BE2C (cell line): ENCODE measurements around the gene WEE2.
A peak's percentile ranks its signal among the peaks of the same experiment; 100 is the strongest.
"Not testable (repeated sequence)": the region's sequence is repeated elsewhere in the genome, so short reads cannot be mapped to it uniquely, and the experiment has no call there.

ENCODE experiments used
- DNase-seq: peaks from one replicate; pipeline ENCODE4 v3.0.0-alpha.2; 2020
- H3K27me3 ChIP-seq: fragments of 250-450 bp; sonication (Bioruptor Pico); 2 replicates; pipeline ENCODE4 v1.5.1; 2020; ENCODE audit warnings: mild to moderate bottlenecking
- H3K36me3 ChIP-seq: fragments of 250-450 bp; sonication (Bioruptor Pico); 2 replicates; pipeline ENCODE4 v1.5.1; 2020; ENCODE audit warnings: mild to moderate bottlenecking
- H3K4me1 ChIP-seq: fragments of 250-450 bp; sonication (Bioruptor Pico); 2 replicates; pipeline ENCODE4 v1.5.1; 2020
- H3K4me3 ChIP-seq: 2 replicates; pipeline ENCODE4 v1.5.1; 2011; ENCODE audit warnings: low read depth, low read length
- H3K9me3 ChIP-seq: fragments of 250-450 bp; sonication (Bioruptor Pico); 2 replicates; pipeline ENCODE4 v1.5.1; 2020
- TF ChIP-seq, protein P1 (sequence below): IDR thresholded peaks from 2 replicates; pipeline ENCODE4 v1.5.1; 2012; ENCODE audit warnings: mild to moderate bottlenecking, low read depth, low read length

WEE2 gene

DNA sequence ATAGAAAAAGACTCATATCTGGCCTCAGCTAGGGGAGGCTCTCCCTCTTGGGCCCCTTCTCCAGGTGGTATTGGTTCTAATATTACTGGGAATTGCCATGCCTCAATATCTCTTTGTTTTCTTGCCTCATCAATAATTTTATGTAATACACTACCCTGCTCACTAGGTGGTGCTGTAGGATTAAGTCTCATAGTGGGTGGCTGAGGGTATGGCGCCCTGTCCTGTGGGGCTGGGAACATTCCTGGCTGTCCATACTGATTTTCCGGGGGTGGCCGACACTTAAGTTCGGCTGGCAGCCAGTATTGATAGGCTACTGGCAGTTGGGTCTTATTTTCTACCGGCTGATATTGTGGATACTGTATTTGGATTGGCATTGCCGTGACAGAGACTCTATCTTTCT lies 46.8 kb downstream of the WEE2 start:
- H3K4me3 ChIP-seq = no peak overlapping the region
- TF ChIP-seq, protein P1, sequence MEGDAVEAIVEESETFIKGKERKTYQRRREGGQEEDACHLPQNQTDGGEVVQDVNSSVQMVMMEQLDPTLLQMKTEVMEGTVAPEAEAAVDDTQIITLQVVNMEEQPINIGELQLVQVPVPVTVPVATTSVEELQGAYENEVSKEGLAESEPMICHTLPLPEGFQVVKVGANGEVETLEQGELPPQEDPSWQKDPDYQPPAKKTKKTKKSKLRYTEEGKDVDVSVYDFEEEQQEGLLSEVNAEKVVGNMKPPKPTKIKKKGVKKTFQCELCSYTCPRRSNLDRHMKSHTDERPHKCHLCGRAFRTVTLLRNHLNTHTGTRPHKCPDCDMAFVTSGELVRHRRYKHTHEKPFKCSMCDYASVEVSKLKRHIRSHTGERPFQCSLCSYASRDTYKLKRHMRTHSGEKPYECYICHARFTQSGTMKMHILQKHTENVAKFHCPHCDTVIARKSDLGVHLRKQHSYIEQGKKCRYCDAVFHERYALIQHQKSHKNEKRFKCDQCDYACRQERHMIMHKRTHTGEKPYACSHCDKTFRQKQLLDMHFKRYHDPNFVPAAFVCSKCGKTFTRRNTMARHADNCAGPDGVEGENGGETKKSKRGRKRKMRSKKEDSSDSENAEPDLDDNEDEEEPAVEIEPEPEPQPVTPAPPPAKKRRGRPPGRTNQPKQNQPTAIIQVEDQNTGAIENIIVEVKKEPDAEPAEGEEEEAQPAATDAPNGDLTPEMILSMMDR = peak; percentile 70
- H3K9me3 ChIP-seq = no peaks in the 10 kb centered on the region
- H3K27me3 ChIP-seq = no peaks in the 10 kb centered on the region
- peaks cover 60% of the 10 kb centered on the region for H3K36me3 ChIP-seq
- H3K4me1 ChIP-seq = no peaks in the 10 kb centered on the region
- peak; percentile 40 for DNase-seq

DNA sequence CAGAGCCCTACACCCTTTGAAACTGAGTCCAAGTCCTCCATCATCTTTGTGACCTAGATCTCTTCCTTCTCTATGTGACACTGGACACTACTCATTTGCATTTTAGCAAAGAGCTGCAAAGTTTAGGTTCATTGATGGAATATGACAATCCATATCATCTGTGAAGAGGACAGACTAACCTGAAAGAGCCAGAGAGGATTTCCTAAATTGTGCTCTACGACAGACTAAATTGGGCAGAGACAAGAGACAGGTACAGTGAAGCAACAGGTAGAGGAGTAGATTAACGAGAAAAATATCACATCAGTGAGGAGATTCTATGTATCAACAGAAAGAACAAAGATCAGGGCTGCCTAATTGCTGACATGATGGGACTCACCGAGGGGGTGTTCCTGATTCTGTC lies 55.6 kb downstream of the WEE2 start, which contains the start of gene TAS2R3:
Gene TAS2R3, plus strand, starts transcription at position 301 of the 400 bp plus-strand sequence. Its CDS starts 62 bp downstream, at position 363.
- Histone ChIP-seq H3K27me3 (no peaks in the 10 kb centered on the region), H3K36me3 (peaks cover 15% of the 10 kb centered on the region)
- no peak for DNase-seq

DNA sequence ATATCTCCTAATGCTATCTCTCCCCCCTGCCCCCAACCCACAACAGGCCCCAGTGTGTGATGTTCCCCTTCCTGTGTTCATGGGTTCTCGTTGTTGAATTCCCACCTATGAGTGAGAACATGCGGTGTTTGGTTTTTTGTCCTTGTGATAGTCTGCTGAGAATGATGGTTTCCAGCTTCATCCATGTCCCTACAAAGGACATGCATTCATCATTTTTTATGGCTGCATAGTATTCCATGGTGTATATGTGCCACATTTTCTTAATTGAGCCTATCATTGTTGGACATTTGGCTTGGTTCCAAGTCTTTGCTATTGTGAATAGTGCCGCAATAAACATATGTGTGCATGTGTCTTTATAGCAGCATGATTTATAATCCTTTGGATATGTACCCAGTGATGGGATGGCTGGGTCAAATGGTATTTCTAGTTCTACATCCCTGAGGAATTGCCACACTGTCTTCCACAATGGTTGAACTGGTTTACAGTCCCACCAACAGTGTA lies 62.0 kb downstream of the WEE2 start:
- DNase-seq, H3K27me3 ChIP-seq: not testable (repeated sequence)

More for the DNA sequence above, 55.6 kb downstream of the WEE2 start, which contains the start of gene TAS2R3:
- TF ChIP-seq, protein P1 = no peak
- Histone ChIP-seq H3K4me1 (no peaks in the 10 kb centered on the region), H3K9me3 (no peaks in the 10 kb centered on the region), H3K4me3 (no peak within 1 kb of the TSS)

DNA sequence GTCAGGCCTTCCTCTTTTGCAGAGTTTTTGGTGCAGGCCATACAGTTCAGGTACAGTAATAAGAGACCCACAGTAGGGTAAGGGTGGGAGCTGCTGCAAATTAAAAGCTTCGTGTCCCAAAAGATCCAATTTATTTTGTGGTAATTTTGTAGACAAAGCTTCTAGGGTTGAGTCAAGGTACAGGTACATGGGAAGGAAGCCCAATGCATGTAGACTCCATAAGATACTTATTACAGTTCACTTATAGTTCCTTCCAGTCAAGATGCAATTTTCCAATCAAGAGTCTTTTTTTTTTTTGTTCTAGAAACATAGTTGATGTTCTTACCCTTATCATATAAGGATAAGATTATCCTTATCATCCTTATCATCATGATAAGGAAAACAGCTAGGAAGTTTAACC lies 68.2 kb downstream of the WEE2 start, which contains the start of gene TAS2R4:
Gene TAS2R4, plus strand, starts transcription at position 301 of the 400 bp plus-strand sequence. CDS start 1,815 bp downstream, outside the sequence.
- TF ChIP-seq, protein P1 = no peak

More for the DNA sequence above, 62.0 kb downstream of the WEE2 start:
- H3K4me3 ChIP-seq, H3K4me1 ChIP-seq, H3K9me3 ChIP-seq, H3K36me3 ChIP-seq: not testable (repeated sequence)

More for the DNA sequence above, 68.2 kb downstream of the WEE2 start, which contains the start of gene TAS2R4:
- no peak within 1 kb of the TSS for H3K4me3 ChIP-seq
- H3K9me3 ChIP-seq = no peaks in the 10 kb centered on the region
- DNase-seq = no peak
- H3K4me1 ChIP-seq = no peaks in the 10 kb centered on the region
- no peaks in the 10 kb centered on the region; the same call in 1 of the 2 replicates for H3K36me3 ChIP-seq
- H3K27me3 ChIP-seq = no peaks in the 10 kb centered on the region
